ENCODE data around the gene PRLR. TPM values are rescaled to one million over a fixed set of nuclear protein-coding genes. Genes with fewer than 3 reads are reported as not detected.

The PRLR gene
- total RNA-seq, 2 experiments from 2014 or later: 0.03 TPM; not detected in 1

GRCh38 chr5:35186749-35187148, 43.5 kb downstream of the PRLR start:
- H3K9me3 ChIP-seq (ENCODE audit: control insufficient read depth in 1 of 2, insufficient read depth in 1 of 2, low read length in 2 of 2): no peaks in the 10 kb centered on the region
- ChIA-PET POLR2A (no interaction called here), CTCF (no interaction called here)
- no peak overlapping the region for H3K27ac ChIP-seq (ENCODE audit: low read depth in 1 of 2, low read length in 2 of 2)
- Mint-ChIP-seq H3K36me3 (ENCODE audit: low read depth) (no peaks in the 10 kb centered on the region), H3K4me3 (no peak overlapping the region), H3K9me3 (no peaks in the 10 kb centered on the region), H3K4me1 (ENCODE audit: low read depth) (no peaks in the 10 kb centered on the region), H3K27me3 (peaks cover 12% of the 10 kb centered on the region), H3K27ac (no peak overlapping the region)
- intact Hi-C loops (cut with DNase I, micrococcal nuclease): no loop called here
- no peaks in the 10 kb centered on the region for H3K36me3 ChIP-seq (ENCODE audit: insufficient read depth, low read length)
- H3K4me1 ChIP-seq (ENCODE audit: insufficient read depth, low read length): no peaks in the 10 kb centered on the region
- DNase-seq: no peak
- no peak for TF ChIP-seq CTCF (IDR thresholded peaks at IDR 0.05)
- ATAC-seq (ENCODE audit: poor library complexity): no peak
- H3K4me3 ChIP-seq (ENCODE audit: low read length): no peak overlapping the region
- no peaks in the 10 kb centered on the region for H3K27me3 ChIP-seq (ENCODE audit: control insufficient read depth in 1 of 2, insufficient read depth in 2 of 2, low read length in 2 of 2)

GRCh38 chr5:35185518-35185917, 44.8 kb downstream of the PRLR start:
- TF ChIP-seq CTCF (IDR thresholded peaks at IDR 0.05): no peak
- no peaks in the 10 kb centered on the region for H3K9me3 Mint-ChIP-seq
- CTCF ChIA-PET: no interaction called here
- DNase-seq (no peak), ATAC-seq (ENCODE audit: poor library complexity) (no peak)
- no peak overlapping the region for H3K27ac ChIP-seq (ENCODE audit: low read depth in 1 of 2, low read length in 2 of 2)
- no peaks in the 10 kb centered on the region for H3K4me1 Mint-ChIP-seq (ENCODE audit: low read depth)
- no peak overlapping the region for H3K4me3 Mint-ChIP-seq
- no peaks in the 10 kb centered on the region for H3K36me3 ChIP-seq (ENCODE audit: insufficient read depth, low read length)
- POLR2A ChIA-PET: no interaction called here
- no peaks in the 10 kb centered on the region for H3K27me3 ChIP-seq (ENCODE audit: control insufficient read depth in 1 of 2, insufficient read depth in 2 of 2, low read length in 2 of 2)
- H3K4me1 ChIP-seq (ENCODE audit: insufficient read depth, low read length): no peaks in the 10 kb centered on the region
- intact Hi-C loops (cut with DNase I, micrococcal nuclease): no loop called here
- H3K36me3 Mint-ChIP-seq (ENCODE audit: low read depth): no peaks in the 10 kb centered on the region
- H3K9me3 ChIP-seq (ENCODE audit: control insufficient read depth in 1 of 2, insufficient read depth in 1 of 2, low read length in 2 of 2): no peaks in the 10 kb centered on the region
- no peak overlapping the region for H3K4me3 ChIP-seq (ENCODE audit: low read length)
- H3K27ac Mint-ChIP-seq: no peak overlapping the region
- H3K27me3 Mint-ChIP-seq: peaks cover 12% of the 10 kb centered on the region

- H3K27me3 Mint-ChIP-seq: peaks cover 12% of the 10 kb centered on the region
- ChIA-PET CTCF (no interaction called here), POLR2A (no interaction called here)
- no peaks in the 10 kb centered on the region for H3K9me3 Mint-ChIP-seq
- H3K4me1 ChIP-seq (ENCODE audit: insufficient read depth, low read length): no peaks in the 10 kb centered on the region
- H3K4me3 Mint-ChIP-seq: no peak overlapping the region
- no peak overlapping the region for H3K27ac ChIP-seq (ENCODE audit: low read depth in 1 of 2, low read length in 2 of 2)
- intact Hi-C loops (cut with DNase I, micrococcal nuclease): loop anchor here in 1 of 2 experiments (5.0 kb wide), 1 partner anchor 96 kb away; no protein-coding TSS in a partner anchor
- no peaks in the 10 kb centered on the region for H3K36me3 Mint-ChIP-seq (ENCODE audit: low read depth)
- DNase-seq (no peak), ATAC-seq (ENCODE audit: poor library complexity) (no peak)
- H3K9me3 ChIP-seq (ENCODE audit: control insufficient read depth in 1 of 2, insufficient read depth in 1 of 2, low read length in 2 of 2): no peaks in the 10 kb centered on the region
- no peak overlapping the region for H3K27ac Mint-ChIP-seq
- no peak overlapping the region for H3K4me3 ChIP-seq (ENCODE audit: low read length)
- no peaks in the 10 kb centered on the region for H3K4me1 Mint-ChIP-seq (ENCODE audit: low read depth)
- H3K27me3 ChIP-seq (ENCODE audit: control insufficient read depth in 1 of 2, insufficient read depth in 2 of 2, low read length in 2 of 2): no peaks in the 10 kb centered on the region
- TF ChIP-seq CTCF (IDR thresholded peaks at IDR 0.05): no peak
- H3K36me3 ChIP-seq (ENCODE audit: insufficient read depth, low read length): no peaks in the 10 kb centered on the region
These were observed 46.7 kb downstream of the PRLR start for GRCh38 chr5:35183556-35183955.
